HG02840 (cell line): ENCODE results near the gene MAEA.

ENCODE experiments used
- ATAC-seq: cut with Tn5 transposase; IDR thresholded peaks from one replicate; pipeline ENCODE4 v1.9.1; 2021; ENCODE audit warnings: mild to moderate bottlenecking, moderate library complexity, moderate number of reproducible peaks; ENCODE audit not compliant: unreplicated experiment, low FRiP score

MAEA gene

GRCh38 chr4:1349359-1350168, 59.9 kb downstream of the MAEA start:
- ATAC-seq: no peak

GRCh38 chr4:1350169-1350520, 60.5 kb downstream of the MAEA start:
- no peak for ATAC-seq

- ATAC-seq: no peak
These were observed 62.3 kb downstream of the MAEA start for GRCh38 chr4:1351854-1352566.

GRCh38 chr4:1352567-1352900, 62.8 kb downstream of the MAEA start:
- no peak for ATAC-seq

DNA sequence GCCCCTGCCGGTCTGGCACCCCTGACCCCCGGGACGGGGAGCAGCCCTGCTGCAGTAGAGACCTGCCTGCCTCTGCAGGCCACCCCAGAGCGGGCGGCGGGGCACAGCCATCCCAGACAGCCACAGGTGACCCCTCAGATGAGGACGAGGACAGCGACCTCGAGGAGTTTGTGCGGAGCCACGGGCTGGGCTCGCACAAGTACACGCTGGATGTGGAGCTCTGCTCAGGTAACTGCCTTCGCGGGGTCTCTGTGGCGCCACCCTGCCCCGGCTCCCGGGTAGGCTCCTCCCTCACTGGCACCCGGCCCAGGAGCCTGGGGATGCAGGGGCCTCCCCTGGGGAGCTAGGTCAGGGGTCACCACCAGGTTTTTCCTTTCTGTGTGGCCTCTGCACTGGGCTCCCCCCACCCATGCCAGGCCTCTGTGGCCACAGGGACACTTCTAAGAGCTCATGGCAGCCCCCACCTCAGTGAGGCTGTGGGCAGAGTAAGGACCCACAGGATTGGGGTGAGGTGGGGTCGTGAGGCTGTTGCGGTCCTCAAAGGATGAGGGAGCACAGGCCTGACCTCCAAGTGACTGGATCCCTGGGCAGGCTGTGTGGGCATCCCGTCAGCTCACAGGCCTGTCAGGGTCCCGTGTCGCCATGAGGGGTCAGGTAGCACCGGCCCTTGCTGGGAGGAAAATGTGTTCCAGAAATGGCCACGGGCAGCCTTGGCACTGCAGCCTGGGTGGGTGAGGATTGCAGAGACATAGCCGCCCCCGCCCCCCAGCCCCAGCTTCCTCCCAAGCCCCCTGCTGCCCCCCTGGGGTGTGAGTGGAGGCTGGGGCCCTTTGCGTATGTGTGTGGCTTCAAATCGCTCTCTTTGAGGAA, 63.7 kb downstream of the MAEA start:
- ATAC-seq: no peak

- ATAC-seq: no peak
These were observed 64.7 kb downstream of the MAEA start for GRCh38 chr4:1354136-1354982.

DNA sequence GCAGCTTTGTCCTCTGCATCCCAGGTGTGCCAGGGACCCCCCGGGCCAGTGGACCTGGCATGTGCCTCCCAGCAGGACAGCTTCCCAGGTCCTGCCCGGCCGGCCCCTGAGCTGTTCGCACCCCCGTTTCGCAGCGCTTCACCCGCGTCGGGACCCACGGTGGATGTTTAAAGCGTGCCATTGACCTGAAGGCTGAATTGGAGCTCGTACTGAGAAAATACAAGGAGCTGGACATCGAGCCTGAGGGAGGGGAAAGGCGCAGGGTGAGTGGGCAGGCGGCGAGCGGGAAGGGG, 65.2 kb downstream of the MAEA start:
- no peak for ATAC-seq

DNA sequence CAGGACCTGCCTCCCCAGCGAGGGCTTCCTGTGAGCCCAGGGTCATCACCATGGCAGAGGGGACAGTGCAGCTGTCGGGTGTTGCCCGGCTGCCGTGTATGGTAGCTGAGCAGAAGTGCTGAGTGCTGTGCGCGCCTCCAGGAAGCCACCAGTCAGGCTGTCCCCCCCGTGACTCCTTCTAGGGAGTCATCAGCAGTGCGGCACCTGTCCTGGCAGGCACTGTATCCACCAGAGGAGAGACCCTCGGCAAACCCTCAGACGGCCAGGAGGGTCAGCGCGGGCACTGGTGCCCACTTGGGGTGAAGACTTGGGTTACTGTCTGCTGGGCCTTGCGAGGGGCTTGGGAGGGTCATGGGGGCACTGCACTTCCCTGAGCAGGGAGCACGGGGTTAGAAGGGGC, 65.7 kb downstream of the MAEA start:
- no peak for ATAC-seq

- no peak for ATAC-seq
These were observed 66.7 kb downstream of the MAEA start for GRCh38 chr4:1356181-1356998.

- ATAC-seq: no peak
These were observed 67.9 kb downstream of the MAEA start for GRCh38 chr4:1357356-1358248.

GRCh38 chr4:1358421-1359143, 68.9 kb downstream of the MAEA start:
- ATAC-seq: no peak

- no peak for ATAC-seq
These were observed 69.4 kb downstream of the MAEA start for GRCh38 chr4:1359144-1359501.

- ATAC-seq: no peak
These were observed 70.3 kb downstream of the MAEA start for GRCh38 chr4:1359976-1360375.

GRCh38 chr4:1360423-1361283, 71.0 kb downstream of the MAEA start:
- no peak for ATAC-seq

DNA sequence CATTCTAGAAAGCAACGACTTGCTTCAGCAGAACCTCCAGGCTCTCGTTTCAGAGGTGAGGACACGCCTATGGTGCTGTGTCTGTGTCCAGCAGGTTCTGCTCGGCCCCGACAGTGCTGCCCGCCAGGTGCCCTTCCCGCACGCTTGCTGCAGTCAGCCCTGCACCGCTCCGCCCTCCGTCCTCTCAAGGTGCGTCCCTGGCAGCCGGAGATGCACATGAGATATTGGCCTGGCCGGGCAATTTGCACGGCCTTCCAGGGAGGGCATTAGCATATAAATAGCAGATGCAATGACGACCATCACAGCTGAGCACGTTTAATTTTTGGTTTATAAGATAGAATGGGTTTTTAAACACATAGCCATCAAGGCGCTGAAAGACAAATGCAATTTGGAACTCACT, 71.7 kb downstream of the MAEA start:
- ATAC-seq: no peak

DNA sequence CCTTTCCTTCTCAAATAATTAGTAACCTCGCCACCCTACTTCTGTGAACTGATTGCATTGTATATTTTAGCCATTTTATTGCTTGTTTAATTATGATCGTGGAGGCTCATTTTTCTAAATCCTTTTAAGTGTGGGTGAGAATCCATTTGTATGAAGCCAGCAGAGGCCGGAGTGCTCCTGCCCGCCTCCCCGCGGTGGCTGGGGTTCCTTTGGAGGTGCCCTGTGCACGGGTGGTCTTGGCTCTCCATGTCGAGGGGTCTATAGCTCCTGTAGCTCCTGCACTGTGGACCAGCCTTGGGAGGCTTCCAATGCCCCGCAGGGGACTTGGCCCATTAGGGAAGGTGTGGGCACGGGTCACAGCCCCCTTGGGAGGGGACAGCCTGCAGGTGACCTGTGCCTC, 72.4 kb downstream of the MAEA start:
- ATAC-seq: no peak

- ATAC-seq: no peak
These were observed 72.8 kb downstream of the MAEA start for GRCh38 chr4:1362521-1362920.
